Measurements from ENCODE around the gene FAM72B.
"Not testable (repeated sequence)": the region's sequence is repeated elsewhere in the genome, so short reads cannot be mapped to it uniquely, and the experiment has no call there.

DNA sequence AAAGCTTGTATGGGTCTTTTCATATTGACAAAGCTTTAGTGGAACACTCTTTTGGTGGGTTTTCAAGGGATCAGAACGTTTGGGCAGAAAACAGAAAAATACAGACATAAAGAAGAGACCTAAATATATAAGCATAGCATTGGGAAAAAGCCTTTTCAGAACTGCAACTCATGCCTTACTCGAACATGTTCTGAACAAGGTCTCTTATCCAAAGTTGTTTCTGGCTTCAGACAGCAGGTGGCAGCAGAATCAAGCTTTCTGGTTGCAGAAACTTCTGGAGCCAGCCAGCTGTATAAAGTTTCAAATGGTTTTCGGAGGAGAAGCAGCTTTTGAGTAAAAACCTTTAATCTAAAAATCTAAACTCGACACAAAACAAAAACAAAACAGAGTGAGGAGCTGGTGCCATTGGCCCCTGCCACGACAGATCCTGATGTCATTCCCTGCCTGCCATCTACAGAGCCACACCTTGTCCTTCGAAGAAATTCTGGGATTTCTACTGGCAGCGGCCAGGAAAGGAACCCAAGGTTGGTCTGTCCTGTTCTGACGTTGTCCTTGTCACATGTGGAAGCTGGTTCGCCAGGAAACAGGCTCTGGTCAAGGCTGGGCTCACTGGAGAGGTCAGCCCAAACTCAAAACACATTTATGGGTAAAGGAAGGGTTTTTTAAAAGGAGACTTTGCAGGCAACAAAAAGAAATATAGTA is 35.5 kb downstream of the FAM72B start:
- TF ChIP-seq POLR2A (IDR thresholded peaks at IDR 0.05; ENCODE audit: low read depth, low read length); POLR2AphosphoS5 (IDR thresholded peaks at IDR 0.05; ENCODE audit: low read depth, low read length); TAF1 (IDR thresholded peaks at IDR 0.05; ENCODE audit: low read depth, low read length); PAX5 (IDR thresholded peaks at IDR 0.05; ENCODE audit: insufficient read depth, low read length, severe bottlenecking); SPI1 (IDR thresholded peaks at IDR 0.05; ENCODE audit: low read depth, low read length); POU2F2 (IDR thresholded peaks at IDR 0.05; ENCODE audit: low read depth, low read length): not testable (repeated sequence)
